DOHH2 (cell line): Measurements from ENCODE around the gene ACTL7A.

Experiments
- EZH2phosphoT487 ChIP-seq: fragments of 200-600 bp; sonication (generic); IDR thresholded peaks from 2 replicates; pipeline ENCODE4 v1.6.1; 2017; ENCODE audit warnings: borderline replicate concordance, mild to moderate bottlenecking, antibody characterized with exemption, low read length, moderate library complexity, mixed read lengths
- TF ChIP-seq, protein P1 (sequence below): fragments of 200-600 bp; sonication (generic); IDR thresholded peaks from one replicate; pipeline ENCODE4 v1.5.1; 2014; ENCODE audit warnings: antibody characterized with exemption, mild to moderate bottlenecking, low read depth, low read length; ENCODE audit not compliant: poor library complexity, severe bottlenecking

DNA sequence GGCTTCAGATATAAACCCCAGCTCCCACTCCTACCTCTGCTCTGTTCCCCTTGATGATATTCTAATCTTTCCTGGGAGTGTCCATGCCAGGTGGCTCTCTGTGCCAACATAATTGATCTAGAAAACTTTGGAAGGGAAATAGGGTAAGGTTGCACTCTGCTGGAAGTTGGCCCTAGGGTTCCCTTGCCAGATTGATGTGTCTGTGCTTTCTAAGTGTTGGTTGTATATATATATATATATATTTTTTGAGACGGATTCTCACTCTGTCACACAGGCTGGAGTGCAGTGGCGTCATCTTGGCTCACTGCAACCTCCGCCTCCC is 29.9 kb upstream of the ACTL7A start:
- TF ChIP-seq, protein P1, sequence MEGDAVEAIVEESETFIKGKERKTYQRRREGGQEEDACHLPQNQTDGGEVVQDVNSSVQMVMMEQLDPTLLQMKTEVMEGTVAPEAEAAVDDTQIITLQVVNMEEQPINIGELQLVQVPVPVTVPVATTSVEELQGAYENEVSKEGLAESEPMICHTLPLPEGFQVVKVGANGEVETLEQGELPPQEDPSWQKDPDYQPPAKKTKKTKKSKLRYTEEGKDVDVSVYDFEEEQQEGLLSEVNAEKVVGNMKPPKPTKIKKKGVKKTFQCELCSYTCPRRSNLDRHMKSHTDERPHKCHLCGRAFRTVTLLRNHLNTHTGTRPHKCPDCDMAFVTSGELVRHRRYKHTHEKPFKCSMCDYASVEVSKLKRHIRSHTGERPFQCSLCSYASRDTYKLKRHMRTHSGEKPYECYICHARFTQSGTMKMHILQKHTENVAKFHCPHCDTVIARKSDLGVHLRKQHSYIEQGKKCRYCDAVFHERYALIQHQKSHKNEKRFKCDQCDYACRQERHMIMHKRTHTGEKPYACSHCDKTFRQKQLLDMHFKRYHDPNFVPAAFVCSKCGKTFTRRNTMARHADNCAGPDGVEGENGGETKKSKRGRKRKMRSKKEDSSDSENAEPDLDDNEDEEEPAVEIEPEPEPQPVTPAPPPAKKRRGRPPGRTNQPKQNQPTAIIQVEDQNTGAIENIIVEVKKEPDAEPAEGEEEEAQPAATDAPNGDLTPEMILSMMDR, result no peak
- no peak for TF ChIP-seq EZH2phosphoT487
